K562 (cell line): ENCODE results near the gene TSHZ1.

ENCODE experiments used
- ARID2 ChIP-seq: fragments of 450-650 bp; IDR thresholded peaks from 2 replicates; pipeline ENCODE4 v1.6.1; 2017; ENCODE audit warnings: antibody characterized with exemption, mild to moderate bottlenecking
- MNT ChIP-seq, 2 experiments: fragments of 450-650 bp; conservative IDR thresholded peaks; 2 replicates each; pipeline ENCODE4 v1.6.1; 2017; ENCODE audit warnings: mild to moderate bottlenecking in 2 of 2, moderate library complexity in 2 of 2
- MTA3 ChIP-seq: fragments of 450-650 bp; formaldehyde crosslinking; IDR thresholded peaks from 2 replicates; pipeline ENCODE4 v1.6.1; 2017; ENCODE audit warnings: mild to moderate bottlenecking, borderline replicate concordance

GRCh38 chr18:75170916-75171315, 39.7 kb upstream of the TSHZ1 start:
- no peak for TF ChIP-seq MNT (conservative IDR thresholded peaks at IDR 0.05)
- TF ChIP-seq MTA3, result no peak
- TF ChIP-seq ARID2, result no peak
